GM18517 (cell line): ENCODE measurements around the gene ANKRD13A.
A peak's percentile ranks its signal among the peaks of the same experiment; 100 is the strongest.
"Not testable (repeated sequence)": the region's sequence is repeated elsewhere in the genome, so short reads cannot be mapped to it uniquely, and the experiment has no call there.

ENCODE experiments used
- ATAC-seq: cut with Tn5 transposase; IDR thresholded peaks from one replicate; pipeline ENCODE4 v1.9.1; 2021; ENCODE audit warnings: mild to moderate bottlenecking, moderate library complexity; ENCODE audit not compliant: unreplicated experiment

The ANKRD13A gene

GRCh38 chr12:109983432-109984142 is 15.6 kb upstream of the ANKRD13A start:
- ATAC-seq = no peak

- ATAC-seq = not testable (repeated sequence)
Observed at GRCh38 chr12:109986236-109986635, 13.0 kb upstream of the ANKRD13A start.

GRCh38 chr12:109987615-109988014 is 11.6 kb upstream of the ANKRD13A start:
- no peak for ATAC-seq

- ATAC-seq = no peak
Observed at GRCh38 chr12:109988274-109988673, 11.0 kb upstream of the ANKRD13A start.

- no peak for ATAC-seq
Observed at GRCh38 chr12:109988903-109989302, 10.3 kb upstream of the ANKRD13A start.

- no peak for ATAC-seq
Observed at GRCh38 chr12:109989380-109989779, 9.8 kb upstream of the ANKRD13A start.

GRCh38 chr12:109991586-109991985 is 7.6 kb upstream of the ANKRD13A start:
- ATAC-seq = no peak

- ATAC-seq = no peak
Observed at GRCh38 chr12:109993091-109993490, 6.1 kb upstream of the ANKRD13A start.

- no peak for ATAC-seq
Observed at GRCh38 chr12:109994401-109995175, 4.6 kb upstream of the ANKRD13A start.

GRCh38 chr12:109995361-109995685 is 3.9 kb upstream of the ANKRD13A start:
- no peak for ATAC-seq

- ATAC-seq = peak; percentile 57
Observed at GRCh38 chr12:109995686-109996482, 3.3 kb upstream of the ANKRD13A start, which contains the start of gene GIT2. TSS of gene GIT2 (minus strand) at chr12:109996368. CDS start at chr12:109996224, 144 bp downstream.

- no peak for ATAC-seq
Observed at GRCh38 chr12:109996483-109996853, 2.8 kb upstream of the ANKRD13A start.

- ATAC-seq = no peak
Observed at GRCh38 chr12:109997393-109997792, 1.8 kb upstream of the ANKRD13A start.

- no peak for ATAC-seq
Observed at GRCh38 chr12:109998241-109998903, 858 bp upstream of the ANKRD13A start.

- no peak for ATAC-seq
Observed at GRCh38 chr12:109999649-109999971, 380 bp downstream of the ANKRD13A start.

- no peak for ATAC-seq
Observed at GRCh38 chr12:109999983-110000505, 814 bp downstream of the ANKRD13A start.

- no peak for ATAC-seq
Observed at GRCh38 chr12:110001596-110001995, 2.4 kb downstream of the ANKRD13A start.

GRCh38 chr12:110002676-110003515 is 3.7 kb downstream of the ANKRD13A start:
- no peak for ATAC-seq

GRCh38 chr12:110004598-110004997 is 5.4 kb downstream of the ANKRD13A start:
- ATAC-seq = no peak
